Measurements from ENCODE around the gene MS4A18. TPM values are rescaled to one million over a fixed set of nuclear protein-coding genes. Genes with fewer than 3 reads are reported as not detected.

The MS4A18 gene
- total RNA-seq, 2 experiments from 2014 or later = not detected

DNA sequence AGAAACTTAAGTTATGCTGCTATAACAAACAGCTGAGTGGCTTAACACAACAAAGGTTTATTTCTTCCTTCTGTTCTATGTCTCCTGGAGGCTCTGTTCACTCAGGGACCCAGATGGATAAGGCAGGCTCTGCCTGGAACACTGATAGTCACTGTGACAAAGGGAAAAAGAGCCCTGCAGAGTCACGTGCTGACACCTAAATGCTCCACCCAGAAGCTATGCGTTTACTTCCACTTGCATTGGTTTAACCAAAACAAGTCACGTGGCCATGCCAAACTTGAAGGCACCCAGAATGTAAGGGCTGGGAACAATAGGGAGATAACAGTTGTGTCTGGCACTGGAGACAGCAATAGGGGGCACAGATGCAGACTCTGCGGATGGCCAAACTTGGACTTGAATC lies 28.8 kb downstream of the MS4A18 start:
- Histone ChIP-seq H3K4me1 (ENCODE audit: insufficient read depth, low read length) (no peaks in the 10 kb centered on the region), H3K27me3 (ENCODE audit: control insufficient read depth in 1 of 2, insufficient read depth in 2 of 2, low read length in 2 of 2) (peaks cover 8 to 18% of the 10 kb centered on the region in 2 experiments), H3K4me3 (ENCODE audit: low read length) (no peak overlapping the region), H3K36me3 (ENCODE audit: insufficient read depth, low read length) (no peaks in the 10 kb centered on the region), H3K9me3 (ENCODE audit: control insufficient read depth in 1 of 2, insufficient read depth in 1 of 2, low read length in 2 of 2) (no peaks in the 10 kb centered on the region), H3K27ac (ENCODE audit: low read depth in 1 of 2, low read length in 2 of 2) (no peak overlapping the region)
- Mint-ChIP-seq H3K27me3 (peaks cover 53% of the 10 kb centered on the region), H3K36me3 (ENCODE audit: low read depth) (no peaks in the 10 kb centered on the region), H3K27ac (no peak overlapping the region), H3K4me1 (ENCODE audit: low read depth) (no peaks in the 10 kb centered on the region), H3K9me3 (no peaks in the 10 kb centered on the region), H3K4me3 (no peak overlapping the region)
- ChIA-PET CTCF (interaction anchor here (0.7 kb wide), 1 partner anchor 117 kb away, joined by 3 read pairs; no protein-coding TSS in a partner anchor), POLR2A (no interaction called here)
- TF ChIP-seq, protein P1, sequence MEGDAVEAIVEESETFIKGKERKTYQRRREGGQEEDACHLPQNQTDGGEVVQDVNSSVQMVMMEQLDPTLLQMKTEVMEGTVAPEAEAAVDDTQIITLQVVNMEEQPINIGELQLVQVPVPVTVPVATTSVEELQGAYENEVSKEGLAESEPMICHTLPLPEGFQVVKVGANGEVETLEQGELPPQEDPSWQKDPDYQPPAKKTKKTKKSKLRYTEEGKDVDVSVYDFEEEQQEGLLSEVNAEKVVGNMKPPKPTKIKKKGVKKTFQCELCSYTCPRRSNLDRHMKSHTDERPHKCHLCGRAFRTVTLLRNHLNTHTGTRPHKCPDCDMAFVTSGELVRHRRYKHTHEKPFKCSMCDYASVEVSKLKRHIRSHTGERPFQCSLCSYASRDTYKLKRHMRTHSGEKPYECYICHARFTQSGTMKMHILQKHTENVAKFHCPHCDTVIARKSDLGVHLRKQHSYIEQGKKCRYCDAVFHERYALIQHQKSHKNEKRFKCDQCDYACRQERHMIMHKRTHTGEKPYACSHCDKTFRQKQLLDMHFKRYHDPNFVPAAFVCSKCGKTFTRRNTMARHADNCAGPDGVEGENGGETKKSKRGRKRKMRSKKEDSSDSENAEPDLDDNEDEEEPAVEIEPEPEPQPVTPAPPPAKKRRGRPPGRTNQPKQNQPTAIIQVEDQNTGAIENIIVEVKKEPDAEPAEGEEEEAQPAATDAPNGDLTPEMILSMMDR (IDR thresholded peaks at IDR 0.05) = no peak
- DNase-seq (peak in 1 of 14 experiments; percentile 7), ATAC-seq (ENCODE audit: poor library complexity) (no peak)
- intact Hi-C loops (cut with DNase I, micrococcal nuclease) = no loop called here

- CTCF ChIA-PET = no interaction called here
These were observed 30.4 kb downstream of the MS4A18 start for GRCh38 chr11:60754887-60755286.

DNA sequence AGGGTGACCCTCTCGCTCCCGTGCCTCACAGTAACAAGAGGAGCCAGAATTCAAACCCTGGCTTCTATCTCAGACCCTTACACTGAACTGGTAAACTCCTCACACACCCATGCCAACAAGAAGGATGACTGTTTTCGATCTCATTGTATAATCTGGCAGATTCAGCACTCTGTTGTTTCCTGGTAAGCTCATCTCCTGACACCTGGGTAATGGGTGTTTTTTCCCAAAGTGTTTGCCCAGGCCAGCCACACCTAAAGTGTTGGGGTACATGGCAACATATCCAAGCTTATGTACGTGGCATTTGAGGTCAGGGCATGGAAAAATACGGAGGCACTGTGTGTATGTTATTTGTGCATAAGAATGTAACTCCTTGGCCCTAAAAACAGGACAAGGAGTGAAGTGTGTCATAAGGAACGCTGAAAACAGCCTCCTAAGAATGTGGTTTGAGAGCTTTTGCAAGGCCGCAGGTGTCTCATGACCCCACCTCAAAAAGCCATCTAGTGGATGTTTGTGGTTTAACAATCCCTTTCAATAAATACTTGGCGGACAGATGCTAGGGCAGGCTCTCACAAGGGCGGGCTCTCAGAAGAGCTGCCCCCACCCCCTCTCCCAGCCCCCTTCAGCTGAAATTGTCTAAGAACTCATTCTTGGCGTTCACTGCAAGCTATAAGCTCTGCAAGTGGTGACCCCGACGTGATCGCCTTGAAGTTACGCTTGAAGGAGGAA lies 31.9 kb downstream of the MS4A18 start, which contains the start of gene MS4A15:
TSS of gene MS4A15 (plus strand) at position 561 of the 726 bp plus-strand sequence. CDS start 6,867 bp downstream, outside the sequence.
- H3K27ac Mint-ChIP-seq = no peak within 1 kb of the TSS
- no peaks in the 10 kb centered on the region for H3K36me3 ChIP-seq (ENCODE audit: insufficient read depth, low read length)
- no peak within 1 kb of the TSS for H3K4me3 Mint-ChIP-seq
- no peak within 1 kb of the TSS for H3K27ac ChIP-seq (ENCODE audit: low read depth in 1 of 2, low read length in 2 of 2)
- peaks cover 8 to 20% of the 10 kb centered on the region in 2 experiments for H3K27me3 ChIP-seq (ENCODE audit: control insufficient read depth in 1 of 2, insufficient read depth in 2 of 2, low read length in 2 of 2)
- DNase-seq (peak in 2 of 14 experiments; percentile 10 to 20), ATAC-seq (ENCODE audit: poor library complexity) (no peak)
- ChIA-PET POLR2A (no interaction called here), CTCF (no interaction called here)
- intact Hi-C loops (cut with DNase I, micrococcal nuclease) = no loop called here
- no peaks in the 10 kb centered on the region for H3K9me3 ChIP-seq (ENCODE audit: control insufficient read depth in 1 of 2, insufficient read depth in 1 of 2, low read length in 2 of 2)
- H3K36me3 Mint-ChIP-seq (ENCODE audit: low read depth) = no peaks in the 10 kb centered on the region
- H3K27me3 Mint-ChIP-seq = peaks cover 70% of the 10 kb centered on the region
- no peak within 1 kb of the TSS for H3K4me3 ChIP-seq (ENCODE audit: low read length)
- no peaks in the 10 kb centered on the region for H3K4me1 Mint-ChIP-seq (ENCODE audit: low read depth)
- TF ChIP-seq, protein P1 (IDR thresholded peaks at IDR 0.05) = peak; percentile 25
- H3K4me1 ChIP-seq (ENCODE audit: insufficient read depth, low read length) = no peaks in the 10 kb centered on the region
- H3K9me3 Mint-ChIP-seq = no peaks in the 10 kb centered on the region

More at GRCh38 chr11:60754887-60755286, 30.4 kb downstream of the MS4A18 start:
- no peaks in the 10 kb centered on the region for H3K36me3 Mint-ChIP-seq (ENCODE audit: low read depth)
- DNase-seq (no peak), ATAC-seq (ENCODE audit: poor library complexity) (no peak)
- Histone ChIP-seq H3K27me3 (ENCODE audit: control insufficient read depth in 1 of 2, insufficient read depth in 2 of 2, low read length in 2 of 2) (peaks cover 8 to 18% of the 10 kb centered on the region in 2 experiments), H3K27ac (ENCODE audit: low read depth in 1 of 2, low read length in 2 of 2) (no peak overlapping the region), H3K36me3 (ENCODE audit: insufficient read depth, low read length) (no peaks in the 10 kb centered on the region), H3K9me3 (ENCODE audit: control insufficient read depth in 1 of 2, insufficient read depth in 1 of 2, low read length in 2 of 2) (no peaks in the 10 kb centered on the region), H3K4me1 (ENCODE audit: insufficient read depth, low read length) (no peaks in the 10 kb centered on the region), H3K4me3 (ENCODE audit: low read length) (no peak overlapping the region)
- H3K4me3 Mint-ChIP-seq = no peak overlapping the region
- POLR2A ChIA-PET = no interaction called here
- H3K9me3 Mint-ChIP-seq = no peaks in the 10 kb centered on the region
- no peak overlapping the region for H3K27ac Mint-ChIP-seq
- H3K4me1 Mint-ChIP-seq (ENCODE audit: low read depth) = no peaks in the 10 kb centered on the region
- intact Hi-C loops (cut with DNase I, micrococcal nuclease) = no loop called here
- H3K27me3 Mint-ChIP-seq = peaks cover 68% of the 10 kb centered on the region
- TF ChIP-seq, protein P1 (IDR thresholded peaks at IDR 0.05) = no peak
